GM19351 (cell line): Measurements from ENCODE around the gene DDX31.
"Not testable (repeated sequence)": the region's sequence is repeated elsewhere in the genome, so short reads cannot be mapped to it uniquely, and the experiment has no call there.

Experiments used
- ATAC-seq: cut with Tn5 transposase; IDR thresholded peaks from one replicate; pipeline ENCODE4 v1.9.1; 2021; ENCODE audit warnings: mild to moderate bottlenecking, moderate library complexity; ENCODE audit not compliant: unreplicated experiment

DDX31 gene

GRCh38 chr9:132669698-132670456 lies at the start of gene DDX31:
DDX31 (minus strand) TSS chr9:132669983; CDS start chr9:132669934, 49 bp downstream.
- ATAC-seq: peak; percentile 83

DNA sequence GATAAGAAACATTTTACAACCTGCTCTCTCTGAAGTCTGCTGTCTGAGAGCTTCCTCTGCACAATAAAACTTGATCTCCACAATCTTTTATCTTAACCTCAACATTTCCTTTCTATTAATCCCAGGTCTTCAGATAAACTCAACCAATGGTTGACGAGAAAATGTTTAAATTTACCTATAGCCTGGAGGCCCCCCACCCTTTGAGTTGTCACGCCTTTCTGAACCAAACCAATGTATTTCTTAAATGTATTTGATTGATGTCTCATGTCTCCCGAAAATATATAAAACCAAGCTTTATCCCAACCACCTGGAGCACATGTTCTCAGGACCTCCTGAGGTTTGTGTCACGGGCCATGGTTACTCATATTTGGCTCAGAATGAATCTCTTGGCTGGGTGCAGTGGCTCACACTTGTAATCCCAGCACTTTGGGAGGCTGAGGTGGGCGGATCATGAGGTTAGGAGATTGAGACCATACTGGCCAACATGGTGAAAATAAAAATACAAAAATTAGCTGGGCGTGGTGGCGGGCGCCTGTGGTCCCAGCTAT lies 48.7 kb upstream of the DDX31 start:
- not testable (repeated sequence) for ATAC-seq

GRCh38 chr9:132717326-132717945 lies 47.7 kb upstream of the DDX31 start:
- ATAC-seq: no peak

DNA sequence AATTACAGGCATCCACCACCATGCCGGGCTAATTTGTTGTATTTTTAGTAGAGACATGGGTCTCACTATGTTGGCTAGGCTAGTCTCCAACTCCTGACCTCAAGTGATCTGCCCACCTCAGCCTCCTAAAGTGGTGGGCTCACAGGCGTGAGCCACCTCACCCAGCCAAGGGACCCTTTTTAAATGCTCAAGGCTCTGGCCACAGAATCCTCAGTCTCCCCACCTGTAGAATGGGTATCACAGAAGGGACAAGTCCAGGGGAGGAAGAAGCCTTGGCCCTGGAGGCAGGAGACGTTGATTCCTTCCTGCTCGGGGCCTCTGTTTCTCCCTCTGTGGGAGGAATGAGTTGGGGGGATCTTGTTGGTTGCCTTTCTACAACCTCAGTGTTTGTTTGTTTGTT lies 46.2 kb upstream of the DDX31 start:
- ATAC-seq: no peak

GRCh38 chr9:132712753-132713152 lies 43.0 kb upstream of the DDX31 start:
- ATAC-seq: no peak

GRCh38 chr9:132711846-132712245 lies 42.1 kb upstream of the DDX31 start:
- no peak for ATAC-seq

DNA sequence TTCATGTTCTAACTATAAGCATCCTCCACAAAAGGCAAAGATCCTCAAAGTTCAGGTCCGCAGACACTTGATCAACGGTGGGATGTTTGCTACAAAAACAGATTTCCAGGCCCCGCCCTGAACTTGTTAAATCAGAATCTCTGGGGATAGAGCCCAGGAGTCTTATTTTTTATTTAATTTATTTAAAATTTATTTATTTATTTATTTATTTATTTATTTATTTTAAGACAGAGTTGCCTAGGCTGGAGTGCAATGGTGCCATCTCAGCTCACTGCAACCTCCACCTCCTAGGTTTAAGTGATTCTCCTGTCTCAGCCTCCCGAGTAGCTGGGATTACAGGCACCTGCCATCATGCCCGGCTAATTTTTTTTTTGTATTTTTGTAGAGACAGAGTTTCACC lies 41.4 kb upstream of the DDX31 start:
- ATAC-seq: not testable (repeated sequence)

DNA sequence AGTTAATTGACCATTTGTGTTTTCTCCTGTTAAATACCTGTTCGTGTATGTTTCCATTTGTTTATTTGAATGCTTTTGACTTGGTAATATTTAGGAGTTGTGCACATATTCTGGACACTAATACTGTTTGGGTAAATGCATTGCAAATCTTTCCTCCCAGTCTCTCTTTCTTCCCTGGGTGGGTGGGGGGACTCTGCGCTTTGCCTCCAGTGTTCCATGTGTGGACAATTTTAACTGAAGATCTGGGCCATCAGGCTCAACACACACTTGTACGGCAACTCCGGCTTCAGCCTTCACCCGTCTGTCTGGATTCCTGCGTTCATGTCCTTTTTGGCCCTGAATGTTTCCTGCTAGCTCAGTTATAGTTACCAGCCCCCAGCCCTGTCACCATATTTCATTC lies 40.5 kb upstream of the DDX31 start:
- ATAC-seq: no peak

DNA sequence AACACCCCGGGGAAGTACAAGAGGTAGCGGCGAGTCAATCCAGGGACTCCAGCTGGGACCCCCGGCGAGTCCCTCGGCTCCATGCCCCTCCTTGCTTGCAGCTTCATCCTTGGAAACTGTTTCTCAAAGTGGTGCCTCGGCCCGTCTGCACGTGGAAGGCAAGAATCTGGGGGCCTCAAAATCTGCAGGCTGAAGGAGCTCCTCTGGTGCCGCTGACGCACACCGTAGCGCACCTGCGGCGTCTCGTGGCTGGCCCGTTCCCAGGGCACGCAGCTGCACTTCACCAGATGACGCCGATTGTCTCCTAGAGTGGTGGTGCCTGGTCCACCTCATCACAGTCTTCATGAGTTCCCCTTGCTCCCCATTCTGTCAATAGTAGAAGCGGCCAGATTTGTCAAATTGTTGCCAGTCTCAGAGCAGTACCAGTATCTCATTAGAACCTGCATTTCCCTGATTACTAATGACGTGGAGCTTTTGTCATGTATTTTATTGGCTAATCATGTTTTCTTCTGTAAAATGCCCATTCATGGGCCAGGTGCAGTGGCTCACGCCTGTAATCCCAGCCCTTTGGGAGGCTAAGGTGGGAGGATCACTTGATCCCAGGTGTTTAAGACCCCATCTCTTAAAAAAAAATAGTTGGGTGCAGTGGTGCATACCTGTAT lies 39.1 kb upstream of the DDX31 start:
- no peak for ATAC-seq

GRCh38 chr9:132708239-132708638 lies 38.5 kb upstream of the DDX31 start:
- no peak for ATAC-seq

DNA sequence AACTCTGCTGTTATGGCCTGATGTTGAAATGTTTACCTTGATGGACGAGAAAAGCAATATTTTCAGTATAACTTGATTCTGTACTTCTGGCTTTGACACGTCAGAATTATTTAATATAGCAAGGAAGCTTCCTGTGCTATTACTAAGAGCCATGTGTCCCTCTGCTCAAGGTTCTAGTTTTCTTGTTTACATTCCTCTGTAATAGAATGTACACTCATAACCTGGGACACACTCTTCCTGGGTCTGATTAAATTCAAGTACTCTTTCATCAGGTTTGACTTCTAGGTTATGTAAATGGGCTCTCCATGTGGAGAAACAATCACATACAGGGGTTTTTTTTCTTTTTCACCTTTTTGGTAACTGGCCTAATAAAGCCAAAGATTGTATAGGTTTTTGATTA lies 33.6 kb upstream of the DDX31 start:
- no peak for ATAC-seq

GRCh38 chr9:132702254-132702653 lies 32.5 kb upstream of the DDX31 start:
- ATAC-seq: no peak

DNA sequence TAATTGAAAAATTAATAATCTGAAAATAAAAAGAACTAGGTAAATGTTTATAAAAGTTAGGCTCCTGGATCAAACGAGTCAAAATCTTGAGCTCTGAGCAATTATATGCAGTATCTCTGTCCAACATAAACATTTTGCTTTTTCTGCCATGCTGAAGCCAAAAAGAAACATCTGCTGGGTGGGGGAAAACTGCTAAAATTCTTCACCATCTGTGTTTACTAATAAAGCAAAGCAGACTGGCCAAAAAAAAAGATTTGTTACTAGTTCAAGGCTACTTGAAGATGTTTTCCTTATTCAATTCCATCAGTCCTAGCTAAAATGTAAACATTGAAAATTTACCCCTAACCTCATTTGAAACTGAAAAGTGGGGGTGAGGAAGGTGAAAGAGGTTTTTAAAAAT lies 30.2 kb upstream of the DDX31 start:
- ATAC-seq: no peak

DNA sequence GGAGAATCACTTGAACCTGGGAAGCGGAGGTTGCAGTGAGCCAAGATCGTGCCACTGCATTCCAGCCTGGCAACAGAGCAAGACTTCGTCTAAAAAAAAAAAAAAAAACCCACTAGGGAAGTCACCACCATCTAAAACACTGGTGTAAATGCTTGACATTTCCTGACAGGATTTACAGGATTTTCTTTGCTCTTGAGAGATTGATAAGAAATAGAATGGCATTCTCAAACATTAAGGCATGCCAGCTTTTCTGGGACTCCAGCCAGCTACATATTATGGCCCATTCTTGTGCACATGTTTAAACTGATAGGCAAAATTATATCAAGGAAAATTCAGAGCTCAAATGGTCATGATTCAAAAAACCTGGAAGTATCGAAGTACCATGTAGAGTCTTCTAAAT lies 29.2 kb upstream of the DDX31 start:
- ATAC-seq: no peak

DNA sequence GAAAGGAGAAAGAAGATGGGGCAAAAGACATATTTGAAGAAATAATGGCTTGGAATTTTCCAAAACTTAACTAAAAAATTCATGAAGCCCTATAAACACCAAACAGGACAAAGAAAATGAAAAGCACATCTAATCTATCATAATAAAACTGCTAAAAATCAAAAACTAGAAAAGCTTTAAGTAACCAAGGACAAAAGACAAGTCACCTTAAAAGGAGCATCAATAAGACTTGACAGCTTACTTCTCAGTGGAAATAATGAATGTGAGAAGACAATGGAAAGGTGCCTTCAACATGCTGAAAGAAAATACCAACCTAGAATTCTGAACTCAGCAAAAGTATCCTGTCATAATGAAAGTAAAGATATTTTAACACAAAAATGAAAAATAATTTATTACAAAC lies 27.4 kb upstream of the DDX31 start:
- no peak for ATAC-seq

DNA sequence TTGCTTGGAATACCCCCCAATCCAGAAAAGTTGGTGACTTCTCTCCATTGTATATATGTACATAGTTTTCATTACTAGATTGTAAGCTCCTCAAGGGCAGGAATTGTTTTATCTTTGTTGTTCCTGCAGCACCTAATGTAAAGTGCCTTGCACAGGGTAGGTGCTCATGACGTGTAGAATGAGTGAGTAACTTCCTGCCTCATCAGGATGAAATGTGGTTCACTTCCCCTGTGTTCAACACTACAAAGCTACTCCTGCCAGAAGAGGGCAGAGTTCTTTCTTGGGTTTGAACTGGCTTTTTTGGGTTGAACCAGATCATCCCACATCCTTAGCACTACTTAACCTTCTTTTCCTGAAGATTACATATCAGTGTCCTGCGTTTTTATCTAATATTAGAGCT lies 24.4 kb upstream of the DDX31 start:
- ATAC-seq: no peak

GRCh38 chr9:132690696-132691095 lies 20.9 kb upstream of the DDX31 start:
- ATAC-seq: no peak

DNA sequence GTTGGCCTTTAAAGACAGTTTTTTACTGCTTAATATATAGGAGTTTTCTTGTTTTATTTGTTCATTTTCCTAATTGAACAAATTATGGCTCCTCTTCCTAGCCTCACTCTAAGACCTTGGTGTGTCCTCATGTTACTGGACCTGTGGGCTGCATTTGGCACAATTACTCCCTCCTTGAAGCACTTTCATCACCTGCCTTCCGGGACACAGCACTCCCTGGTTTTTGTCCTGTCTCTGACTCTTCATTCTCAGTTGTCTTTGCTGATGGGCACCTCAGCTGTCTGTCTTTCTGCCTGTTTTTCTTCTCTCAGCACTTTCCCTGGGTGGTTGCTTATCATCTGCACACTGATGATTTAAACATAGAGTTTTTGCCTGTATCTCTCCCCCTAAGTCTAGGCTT lies 14.1 kb upstream of the DDX31 start:
- ATAC-seq: no peak

GRCh38 chr9:132681561-132681960 lies 11.8 kb upstream of the DDX31 start:
- no peak for ATAC-seq

- ATAC-seq: no peak
Measured at GRCh38 chr9:132679946-132680625, 10.3 kb upstream of the DDX31 start.

DNA sequence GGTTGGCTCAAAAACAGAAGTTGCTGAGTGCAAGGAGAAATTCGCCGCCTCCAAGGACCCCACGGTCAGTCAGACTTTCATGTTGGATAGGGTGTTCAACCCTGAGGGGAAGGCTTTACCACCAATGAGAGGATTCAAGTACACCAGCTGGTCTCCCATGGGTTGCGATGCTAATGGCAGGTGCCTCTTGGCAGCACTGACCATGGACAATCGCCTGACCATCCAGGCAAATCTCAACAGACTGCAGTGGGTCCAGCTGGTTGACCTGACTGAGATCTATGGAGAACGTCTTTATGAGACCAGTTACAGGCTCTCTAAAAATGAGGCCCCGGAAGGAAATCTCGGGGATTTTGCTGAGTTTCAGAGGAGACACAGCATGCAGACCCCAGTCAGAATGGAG lies 8.2 kb upstream of the DDX31 start:
- no peak for ATAC-seq
